ENCODE measurements around the gene PLCL2.

PLCL2 gene

DNA sequence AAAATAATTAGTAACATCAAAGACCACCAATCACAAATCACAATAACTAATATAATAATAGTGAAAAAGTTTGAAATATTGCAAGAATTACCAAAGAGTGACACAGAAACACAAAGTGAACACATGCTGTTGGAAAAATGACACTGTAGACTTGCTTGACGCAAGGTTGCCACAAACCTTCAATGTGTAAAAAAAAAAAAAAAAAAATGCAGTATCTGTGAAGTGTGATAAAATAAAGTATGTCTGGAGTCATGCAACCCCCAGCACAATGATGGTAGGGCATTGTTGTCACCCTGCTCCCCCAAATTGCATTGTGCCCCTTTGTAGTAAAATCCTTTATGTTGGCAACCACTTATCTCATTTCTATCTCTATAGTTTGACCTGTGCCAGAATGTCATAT is 190.6 kb downstream of the PLCL2 start:
- FAIRE-seq: no peak
- DNase-seq (ENCODE audit: insufficient read length): no peak
- TF ChIP-seq POLR2AphosphoS5 (IDR thresholded peaks at IDR 0.05; ENCODE audit: low read depth, low read length) (no peak), POLR2A (IDR thresholded peaks at IDR 0.05; ENCODE audit: low read depth, low read length) (no peak), TAF1 (IDR thresholded peaks at IDR 0.05; ENCODE audit: borderline replicate concordance, low read depth, low read length) (no peak)

DNA sequence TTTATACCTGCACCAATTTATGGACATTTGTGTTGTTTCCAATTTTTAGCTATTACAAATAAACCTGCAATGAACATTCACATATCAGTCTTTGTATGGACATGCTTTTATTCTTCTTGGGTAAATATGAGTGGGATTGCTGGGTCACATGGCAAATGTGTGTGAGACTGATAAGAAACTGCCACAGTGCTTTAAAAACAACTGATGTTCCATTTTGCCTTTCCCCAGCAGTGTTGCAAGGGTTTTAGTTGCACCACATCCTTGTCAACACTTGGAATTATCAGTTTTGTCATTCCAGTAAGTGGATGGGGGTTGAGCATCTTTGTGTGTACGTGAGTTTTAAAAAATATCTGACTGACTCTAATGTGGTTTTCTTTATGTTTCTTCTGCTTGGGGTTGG is 191.2 kb downstream of the PLCL2 start:
- DNase-seq (ENCODE audit: insufficient read length) (no peak), FAIRE-seq (no peak)
- TF ChIP-seq TAF1 (IDR thresholded peaks at IDR 0.05; ENCODE audit: borderline replicate concordance, low read depth, low read length) (no peak), POLR2AphosphoS5 (IDR thresholded peaks at IDR 0.05; ENCODE audit: low read depth, low read length) (no peak), POLR2A (IDR thresholded peaks at IDR 0.05; ENCODE audit: low read depth, low read length) (no peak)

DNA sequence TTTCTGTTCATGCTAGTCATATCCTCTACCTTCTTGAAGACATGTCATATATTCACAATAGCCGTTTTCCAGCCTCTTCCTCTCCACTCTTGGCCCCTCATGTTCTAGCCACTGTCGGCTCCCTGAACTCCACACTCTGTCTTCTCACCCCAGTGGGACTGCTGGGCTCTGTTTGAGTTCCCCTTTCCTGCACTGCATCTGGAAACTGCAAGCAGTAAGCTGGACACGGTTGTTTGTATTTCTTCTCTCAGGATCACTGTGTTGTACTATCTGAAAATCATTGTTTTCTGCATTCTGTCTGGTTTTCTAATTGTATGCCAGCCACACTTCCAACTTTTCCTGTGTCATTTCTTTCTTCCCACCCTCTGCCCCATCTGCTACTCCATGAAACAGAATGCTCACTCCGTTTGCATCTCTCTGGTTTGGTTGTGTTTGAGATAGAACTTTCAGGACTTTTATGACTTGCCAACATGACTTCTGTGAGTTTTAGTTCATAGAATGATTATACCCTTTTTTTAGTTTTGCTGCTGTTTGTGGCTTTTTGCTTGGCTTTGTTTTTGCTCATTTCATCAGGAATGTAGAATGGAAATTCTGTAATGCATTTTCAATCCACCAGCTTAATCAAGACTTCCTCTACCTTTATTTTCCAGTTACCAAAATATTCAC is 192.3 kb downstream of the PLCL2 start:
- DNase-seq (ENCODE audit: insufficient read length) (no peak), FAIRE-seq (no peak)
- no peak for TF ChIP-seq POLR2A (IDR thresholded peaks at IDR 0.05; ENCODE audit: low read depth, low read length)
- no peak for TF ChIP-seq TAF1 (IDR thresholded peaks at IDR 0.05; ENCODE audit: borderline replicate concordance, low read depth, low read length)
- no peak for TF ChIP-seq POLR2AphosphoS5 (IDR thresholded peaks at IDR 0.05; ENCODE audit: low read depth, low read length)

DNA sequence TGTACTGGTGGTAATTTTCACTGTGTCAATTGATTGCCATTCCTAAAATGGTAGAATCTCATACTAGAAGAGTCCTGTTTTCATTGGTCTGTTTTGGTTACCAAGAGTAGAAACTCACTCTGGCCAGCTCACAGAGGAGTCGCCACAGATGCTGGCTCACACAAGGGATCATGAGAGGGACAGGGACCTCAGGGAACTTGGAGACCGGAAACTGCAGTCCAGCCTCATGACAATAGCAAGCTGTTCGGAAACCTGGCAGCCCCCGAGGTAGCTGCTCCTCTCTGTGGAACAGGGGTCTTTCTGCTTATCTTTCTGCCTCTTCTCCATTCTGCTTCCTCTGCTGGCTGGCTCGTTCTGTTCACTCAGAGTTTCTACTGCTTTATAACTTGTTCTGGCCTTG is 192.9 kb downstream of the PLCL2 start:
- no peak for DNase-seq (ENCODE audit: insufficient read length)
- FAIRE-seq: no peak

DNA sequence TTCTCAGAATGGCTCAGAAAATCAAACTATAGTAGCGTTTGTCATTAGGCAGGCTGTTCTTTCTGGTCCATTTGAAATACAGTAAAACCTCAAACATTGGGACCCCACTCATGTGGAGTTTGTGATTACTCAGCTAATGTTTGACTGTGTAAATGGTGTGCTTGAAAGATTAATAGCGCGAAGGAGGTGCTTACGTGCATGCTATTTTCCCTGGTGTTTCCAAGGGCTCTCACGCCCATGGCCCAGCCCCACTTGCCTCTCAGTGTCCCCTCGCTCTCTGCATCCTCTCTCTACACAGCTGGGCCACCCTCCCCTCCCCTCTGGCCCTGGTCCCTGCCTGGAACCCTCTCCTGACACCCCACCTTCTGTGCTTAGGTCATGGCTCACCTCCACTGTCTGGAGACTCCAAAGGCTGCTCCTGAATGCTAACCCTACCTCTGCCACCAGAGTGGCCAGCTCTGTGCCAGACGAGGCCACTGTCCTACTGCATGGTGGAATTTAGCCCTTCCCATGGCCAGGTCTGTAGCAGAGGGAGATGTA is 194.2 kb downstream of the PLCL2 start:
- no peak for TF ChIP-seq POLR2A (IDR thresholded peaks at IDR 0.05; ENCODE audit: low read depth, low read length)
- no peak for TF ChIP-seq POLR2AphosphoS5 (IDR thresholded peaks at IDR 0.05; ENCODE audit: low read depth, low read length)
- TF ChIP-seq TAF1 (IDR thresholded peaks at IDR 0.05; ENCODE audit: borderline replicate concordance, low read depth, low read length): no peak
- no peak for FAIRE-seq

More for the DNA sequence above, 192.9 kb downstream of the PLCL2 start:
- no peak for TF ChIP-seq POLR2A (IDR thresholded peaks at IDR 0.05; ENCODE audit: low read depth, low read length)
- no peak for TF ChIP-seq TAF1 (IDR thresholded peaks at IDR 0.05; ENCODE audit: borderline replicate concordance, low read depth, low read length)
- no peak for TF ChIP-seq POLR2AphosphoS5 (IDR thresholded peaks at IDR 0.05; ENCODE audit: low read depth, low read length)

DNA sequence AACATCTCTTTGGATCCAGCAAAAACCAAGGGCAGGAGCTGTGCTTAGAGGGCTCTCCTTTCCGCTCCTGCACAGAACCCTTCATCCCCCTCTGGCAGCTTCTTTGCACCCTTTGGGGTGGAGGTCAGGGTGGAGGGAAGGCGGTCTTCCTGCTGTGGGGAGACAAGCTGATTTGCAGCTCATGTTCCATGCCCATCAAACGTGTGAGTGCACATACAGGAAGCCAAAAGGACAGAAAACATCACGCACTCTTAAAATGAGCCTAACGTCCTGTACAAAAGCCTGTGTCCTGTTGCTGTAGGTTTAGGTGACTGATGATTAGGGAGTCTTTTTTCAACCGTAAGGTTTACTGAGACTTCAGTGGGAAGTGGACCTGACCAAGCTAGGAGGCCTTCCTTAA is 195.2 kb downstream of the PLCL2 start:
- DNase-seq (ENCODE audit: insufficient read length): no peak
- FAIRE-seq: no peak
- TF ChIP-seq POLR2AphosphoS5 (IDR thresholded peaks at IDR 0.05; ENCODE audit: low read depth, low read length) (no peak), TAF1 (IDR thresholded peaks at IDR 0.05; ENCODE audit: borderline replicate concordance, low read depth, low read length) (no peak), POLR2A (IDR thresholded peaks at IDR 0.05; ENCODE audit: low read depth, low read length) (no peak)

More for the DNA sequence above, 194.2 kb downstream of the PLCL2 start:
- DNase-seq (ENCODE audit: insufficient read length): no peak

DNA sequence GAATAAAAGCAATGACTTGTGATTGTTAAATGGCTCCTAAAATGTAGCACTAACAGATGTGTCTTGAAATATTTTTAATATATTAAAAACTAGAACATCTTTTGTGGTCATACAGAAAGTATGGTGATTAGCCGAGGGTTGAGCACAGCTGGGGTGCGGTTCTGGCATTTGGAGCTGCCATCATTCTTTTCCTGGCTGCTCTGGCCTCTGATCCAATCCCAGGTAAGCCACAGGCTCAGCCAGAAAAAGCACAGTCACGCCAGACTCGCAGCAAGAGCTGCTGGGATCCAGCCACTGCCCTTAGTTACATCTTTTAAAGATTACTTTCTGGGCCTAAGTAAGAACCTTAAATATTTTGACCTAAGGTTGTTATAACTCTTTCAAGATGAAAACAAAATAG is 196.8 kb downstream of the PLCL2 start:
- FAIRE-seq: no peak
- DNase-seq (ENCODE audit: insufficient read length): no peak
- TF ChIP-seq POLR2A (IDR thresholded peaks at IDR 0.05; ENCODE audit: low read depth, low read length) (no peak), POLR2AphosphoS5 (IDR thresholded peaks at IDR 0.05; ENCODE audit: low read depth, low read length) (no peak), TAF1 (IDR thresholded peaks at IDR 0.05; ENCODE audit: borderline replicate concordance, low read depth, low read length) (no peak)

DNA sequence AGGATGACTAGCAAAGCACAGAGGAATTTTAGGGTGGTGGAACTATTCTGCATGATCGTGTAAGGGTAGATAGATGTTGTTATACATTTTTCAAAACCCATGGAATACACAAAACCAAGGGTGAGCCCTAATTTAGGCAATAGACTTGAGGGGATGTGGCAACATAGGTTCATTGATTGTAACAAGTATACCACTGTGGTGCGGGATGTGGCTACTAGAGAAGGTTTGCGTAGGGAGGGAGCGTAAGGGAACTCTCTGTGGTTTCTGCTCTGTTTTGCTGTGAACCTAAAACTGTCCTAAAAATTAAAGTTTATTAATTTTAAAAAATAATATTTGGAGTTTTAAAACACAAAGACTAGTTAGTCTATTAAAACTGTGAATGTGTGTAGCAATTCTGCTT is 202.8 kb downstream of the PLCL2 start:
- DNase-seq (ENCODE audit: insufficient read length) (no peak), FAIRE-seq (no peak)
- TF ChIP-seq TAF1 (IDR thresholded peaks at IDR 0.05; ENCODE audit: borderline replicate concordance, low read depth, low read length) (no peak), POLR2A (IDR thresholded peaks at IDR 0.05; ENCODE audit: low read depth, low read length) (no peak), POLR2AphosphoS5 (IDR thresholded peaks at IDR 0.05; ENCODE audit: low read depth, low read length) (no peak)

DNA sequence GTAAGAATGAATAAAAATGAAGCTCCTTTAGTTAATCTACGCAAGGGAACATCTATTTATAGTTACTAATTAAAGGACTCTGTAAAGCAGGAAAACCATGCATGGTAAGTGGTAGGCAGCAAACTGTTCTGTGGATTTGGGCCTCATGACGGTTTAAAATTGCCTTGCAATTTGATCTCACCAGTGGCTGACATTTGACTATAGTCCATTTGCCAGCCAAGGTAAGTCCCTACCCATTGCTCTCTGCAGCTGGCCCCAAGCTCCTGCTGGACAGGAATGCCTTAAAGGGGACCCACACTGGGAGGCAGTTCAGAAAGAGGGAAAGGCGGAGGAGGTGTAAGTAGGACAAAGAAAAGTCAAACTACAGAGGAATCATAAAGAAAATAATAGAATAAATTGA is 203.3 kb downstream of the PLCL2 start:
- TF ChIP-seq TAF1 (IDR thresholded peaks at IDR 0.05; ENCODE audit: borderline replicate concordance, low read depth, low read length) (no peak), POLR2AphosphoS5 (IDR thresholded peaks at IDR 0.05; ENCODE audit: low read depth, low read length) (no peak), POLR2A (IDR thresholded peaks at IDR 0.05; ENCODE audit: low read depth, low read length) (no peak)
- DNase-seq (ENCODE audit: insufficient read length) (no peak), FAIRE-seq (no peak)

DNA sequence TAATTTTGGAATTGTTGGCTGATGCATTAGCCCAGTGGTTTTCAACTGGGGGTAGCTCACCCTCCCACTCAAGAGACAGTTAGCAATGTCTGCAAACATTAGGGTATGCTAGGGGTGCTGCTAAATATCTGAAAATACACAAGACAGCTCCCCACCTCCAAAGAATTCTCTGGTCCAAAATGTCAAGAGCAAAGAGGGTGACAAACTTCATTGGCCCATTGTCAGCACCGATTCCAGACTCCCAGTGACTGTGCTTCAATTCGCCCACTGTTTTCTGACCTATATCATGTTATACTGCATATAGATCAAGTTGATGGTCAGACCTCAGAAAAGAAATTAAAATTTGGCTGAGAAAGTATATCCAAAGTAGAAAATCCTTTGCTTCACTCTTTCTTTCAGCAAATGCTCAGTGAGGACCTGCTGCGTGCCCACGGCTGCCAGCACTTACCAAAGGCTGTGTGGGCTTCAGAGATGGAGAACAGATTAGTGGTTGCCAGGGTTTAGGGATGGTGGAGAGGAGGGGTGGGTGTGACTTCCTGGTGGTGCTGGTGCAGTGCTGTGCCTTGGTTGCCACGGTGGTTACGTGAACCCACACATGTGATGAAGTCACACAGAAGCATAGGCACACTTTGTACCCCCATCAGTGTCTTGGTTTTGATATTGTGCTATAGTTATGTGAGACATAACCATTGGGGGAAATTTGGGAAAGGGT is 204.0 kb downstream of the PLCL2 start:
- TF ChIP-seq POLR2AphosphoS5 (IDR thresholded peaks at IDR 0.05; ENCODE audit: low read depth, low read length) (no peak), TAF1 (IDR thresholded peaks at IDR 0.05; ENCODE audit: borderline replicate concordance, low read depth, low read length) (no peak), POLR2A (IDR thresholded peaks at IDR 0.05; ENCODE audit: low read depth, low read length) (no peak)
- DNase-seq (ENCODE audit: insufficient read length): no peak
- FAIRE-seq: peak; percentile 30

DNA sequence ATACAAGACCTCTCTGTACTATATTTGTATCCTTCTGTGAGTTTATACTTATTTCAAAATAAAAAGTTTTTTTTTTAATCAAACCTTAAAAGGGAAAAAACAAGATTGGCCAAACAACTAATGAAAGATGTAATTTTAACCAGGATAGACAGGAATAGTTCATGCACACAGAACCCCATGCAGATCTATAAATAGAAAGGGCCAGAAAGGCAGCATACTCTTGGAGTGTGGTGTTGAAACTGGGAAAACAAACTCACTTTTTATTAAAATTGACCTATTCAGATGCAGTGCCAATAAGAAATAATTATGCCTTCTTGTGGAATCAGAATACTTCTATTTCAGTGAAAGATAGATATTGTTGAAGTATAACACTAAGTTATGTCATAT is 204.6 kb downstream of the PLCL2 start:
- no peak for FAIRE-seq
- DNase-seq (ENCODE audit: insufficient read length): no peak
- TF ChIP-seq POLR2AphosphoS5 (IDR thresholded peaks at IDR 0.05; ENCODE audit: low read depth, low read length): no peak
- no peak for TF ChIP-seq POLR2A (IDR thresholded peaks at IDR 0.05; ENCODE audit: low read depth, low read length)
- no peak for TF ChIP-seq TAF1 (IDR thresholded peaks at IDR 0.05; ENCODE audit: borderline replicate concordance, low read depth, low read length)
